Measurements from ENCODE around the gene ELOVL5.

Gene ELOVL5

GRCh38 chr6:53366128-53366641 is 17.4 kb upstream of the ELOVL5 start:
- Histone ChIP-seq H3K9me2 (replicated peaks; ENCODE audit: low read depth, low read length) (no peaks in the 10 kb centered on the region), H3K9ac (ENCODE audit: low read depth, low read length, poor library complexity, severe bottlenecking) (no peak overlapping the region), H3F3A (ENCODE audit: low read depth) (peaks cover 12% of the 10 kb centered on the region), H4K20me1 (ENCODE audit: insufficient read depth, low read length, poor library complexity, severe bottlenecking) (no peaks in the 10 kb centered on the region), H3K27me3 (ENCODE audit: insufficient read depth, low read length, poor library complexity, severe bottlenecking) (no peaks in the 10 kb centered on the region), H3K79me2 (ENCODE audit: insufficient read depth, low read length) (no peaks in the 10 kb centered on the region), H3K4me2 (ENCODE audit: low read depth, low read length, poor library complexity, severe bottlenecking) (no peak overlapping the region), H3K4me3 (ENCODE audit: low read length, poor library complexity, severe bottlenecking) (no peak overlapping the region), H3K4me1 (ENCODE audit: insufficient read depth, low read length, poor library complexity, severe bottlenecking) (peaks cover 16% of the 10 kb centered on the region), H2AFZ (ENCODE audit: low read length) (no peak overlapping the region), H3K36me3 (ENCODE audit: insufficient read depth, low read length) (no peaks in the 10 kb centered on the region), H3K9me3 (ENCODE audit: insufficient read depth, low read depth, low read length) (no peaks in the 10 kb centered on the region)
- TF ChIP-seq EZH2phosphoT487 (IDR thresholded peaks at IDR 0.05; ENCODE audit: borderline replicate concordance) = no peak
- TF ChIP-seq CTCF (conservative IDR thresholded peaks at IDR 0.05; ENCODE audit: low read length) = no peak

DNA sequence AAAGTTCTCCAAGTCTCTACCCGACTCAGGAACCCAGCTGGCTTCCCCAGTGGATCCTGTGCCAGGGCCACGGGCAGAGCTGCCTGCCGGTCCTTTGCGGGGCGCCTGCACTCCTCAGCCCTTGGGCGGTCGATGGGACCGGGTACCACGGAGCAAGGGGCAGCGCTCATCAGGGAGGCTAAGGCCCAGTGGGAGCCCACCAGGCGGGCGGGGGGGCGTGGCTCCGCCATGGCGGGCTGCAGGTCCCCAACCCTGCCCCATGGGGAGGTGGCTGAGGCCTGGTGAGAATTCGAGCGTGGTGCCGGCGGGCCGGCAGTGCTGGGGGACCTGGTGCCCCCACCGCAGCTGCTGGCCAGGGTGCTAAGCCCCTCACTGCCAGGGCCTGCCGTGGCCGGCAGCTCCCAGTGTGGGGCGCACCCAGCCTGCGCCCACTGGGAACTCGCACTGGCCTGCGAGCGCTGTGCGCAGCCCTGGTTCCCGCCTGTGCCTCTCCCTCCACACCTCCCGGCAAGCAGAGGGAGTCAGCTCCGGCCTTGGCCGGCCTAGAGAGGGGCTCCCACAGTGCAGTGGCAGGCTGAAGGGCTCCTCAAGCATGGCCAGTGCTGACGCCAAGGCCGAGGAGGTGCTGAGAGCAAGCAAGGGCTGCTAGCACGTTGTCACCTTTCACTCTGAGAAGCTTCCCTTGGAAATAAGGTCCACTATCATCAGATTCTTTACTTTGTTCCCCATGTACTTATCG is 14.8 kb upstream of the ELOVL5 start:
- Histone ChIP-seq H4K20me1 (ENCODE audit: insufficient read depth, low read length, poor library complexity, severe bottlenecking) (no peaks in the 10 kb centered on the region), H3K36me3 (ENCODE audit: insufficient read depth, low read length) (no peaks in the 10 kb centered on the region), H3K4me3 (ENCODE audit: low read length, poor library complexity, severe bottlenecking) (no peak overlapping the region), H3K4me2 (ENCODE audit: low read depth, low read length, poor library complexity, severe bottlenecking) (no peak overlapping the region), H3K9ac (ENCODE audit: low read depth, low read length, poor library complexity, severe bottlenecking) (no peak overlapping the region), H3K79me2 (ENCODE audit: insufficient read depth, low read length) (peaks cover 17% of the 10 kb centered on the region; the same call in 1 of the 2 replicates), H3K9me2 (replicated peaks; ENCODE audit: low read depth, low read length) (no peaks in the 10 kb centered on the region), H3K4me1 (ENCODE audit: insufficient read depth, low read length, poor library complexity, severe bottlenecking) (peaks cover 39% of the 10 kb centered on the region), H3F3A (ENCODE audit: low read depth) (peaks cover 14% of the 10 kb centered on the region), H2AFZ (ENCODE audit: low read length) (no peak overlapping the region), H3K9me3 (ENCODE audit: insufficient read depth, low read depth, low read length) (no peaks in the 10 kb centered on the region), H3K27me3 (ENCODE audit: insufficient read depth, low read length, poor library complexity, severe bottlenecking) (no peaks in the 10 kb centered on the region)
- TF ChIP-seq EZH2phosphoT487 (IDR thresholded peaks at IDR 0.05; ENCODE audit: borderline replicate concordance) = no peak
- TF ChIP-seq CTCF (conservative IDR thresholded peaks at IDR 0.05; ENCODE audit: low read length) = no peak

DNA sequence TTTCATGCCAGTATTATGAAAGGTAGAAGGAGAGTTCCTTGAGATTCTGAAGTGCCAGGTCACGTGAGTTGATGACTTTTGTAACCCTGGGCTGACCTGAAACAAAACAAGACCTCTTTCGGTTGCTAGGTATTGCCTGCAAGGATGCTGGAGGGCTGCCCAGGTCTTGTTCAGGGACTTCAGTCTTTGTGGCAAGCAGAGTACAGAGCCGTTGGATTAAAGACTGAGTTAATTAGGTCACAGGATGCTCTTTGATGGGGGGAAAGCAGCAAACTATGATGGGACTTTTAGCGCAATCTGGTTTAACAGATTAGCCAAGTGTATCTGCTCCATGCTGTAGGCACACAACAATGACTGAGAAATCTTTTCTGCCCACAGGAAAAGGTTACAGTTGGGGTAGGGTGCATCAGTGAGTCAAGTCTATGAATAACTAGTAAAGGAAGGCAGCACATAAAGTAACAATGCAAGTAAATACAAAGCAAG is 12.8 kb upstream of the ELOVL5 start:
- peaks cover 14% of the 10 kb centered on the region for H3F3A ChIP-seq (ENCODE audit: low read depth)
- H2AFZ ChIP-seq (ENCODE audit: low read length) = no peak overlapping the region
- peaks cover 49% of the 10 kb centered on the region for H3K4me1 ChIP-seq (ENCODE audit: insufficient read depth, low read length, poor library complexity, severe bottlenecking)
- H3K4me3 ChIP-seq (ENCODE audit: low read length, poor library complexity, severe bottlenecking) = peak overlapping the region; percentile 90
- no peaks in the 10 kb centered on the region for H3K36me3 ChIP-seq (ENCODE audit: insufficient read depth, low read length)
- peaks cover 24% of the 10 kb centered on the region; the same call in 1 of the 2 replicates for H3K79me2 ChIP-seq (ENCODE audit: insufficient read depth, low read length)
- TF ChIP-seq CTCF (conservative IDR thresholded peaks at IDR 0.05; ENCODE audit: low read length) (no peak), EZH2phosphoT487 (IDR thresholded peaks at IDR 0.05; ENCODE audit: borderline replicate concordance) (no peak)
- H3K9me2 ChIP-seq (replicated peaks; ENCODE audit: low read depth, low read length) = no peaks in the 10 kb centered on the region
- H3K9ac ChIP-seq (ENCODE audit: low read depth, low read length, poor library complexity, severe bottlenecking) = peak overlapping the region; percentile 100
- H3K9me3 ChIP-seq (ENCODE audit: insufficient read depth, low read depth, low read length) = no peaks in the 10 kb centered on the region
- no peaks in the 10 kb centered on the region for H3K27me3 ChIP-seq (ENCODE audit: insufficient read depth, low read length, poor library complexity, severe bottlenecking)
- H4K20me1 ChIP-seq (ENCODE audit: insufficient read depth, low read length, poor library complexity, severe bottlenecking) = no peaks in the 10 kb centered on the region
- peak overlapping the region; percentile 88 for H3K4me2 ChIP-seq (ENCODE audit: low read depth, low read length, poor library complexity, severe bottlenecking)

Data from Loucy (cell line).